ENCODE data around the gene ARHGDIA.

Gene ARHGDIA

GRCh38 chr17:81910840-81911276 is 39.7 kb upstream of the ARHGDIA start:
- Mint-ChIP-seq H3K9me3 (no peaks in the 10 kb centered on the region), H3K36me3 (ENCODE audit: low read depth) (peaks cover 34% of the 10 kb centered on the region), H3K4me3 (peak overlapping the region; percentile 87), H3K4me1 (ENCODE audit: low read depth) (peaks cover 13% of the 10 kb centered on the region), H3K27ac (peak overlapping the region; percentile 75), H3K27me3 (ENCODE audit: low read depth) (no peaks in the 10 kb centered on the region)
- DNase-seq (ENCODE audit: low spot score) = no peak

GRCh38 chr17:81909966-81910839 is 39.1 kb upstream of the ARHGDIA start:
- H3K36me3 Mint-ChIP-seq (ENCODE audit: low read depth) = peaks cover 30% of the 10 kb centered on the region

GRCh38 chr17:81909231-81909630 is 38.1 kb upstream of the ARHGDIA start:
- Mint-ChIP-seq H3K27me3 (ENCODE audit: low read depth) (no peaks in the 10 kb centered on the region), H3K27ac (no peak overlapping the region), H3K4me3 (peak overlapping the region; percentile 38), H3K36me3 (ENCODE audit: low read depth) (peaks cover 25% of the 10 kb centered on the region), H3K9me3 (no peaks in the 10 kb centered on the region), H3K4me1 (ENCODE audit: low read depth) (peaks cover 13% of the 10 kb centered on the region)
- no peak for DNase-seq (ENCODE audit: low spot score)

More at GRCh38 chr17:81909966-81910839, 39.1 kb upstream of the ARHGDIA start:
- Mint-ChIP-seq H3K27ac (peak overlapping the region; percentile 75), H3K4me3 (peak overlapping the region; percentile 87), H3K27me3 (ENCODE audit: low read depth) (no peaks in the 10 kb centered on the region), H3K9me3 (no peaks in the 10 kb centered on the region), H3K4me1 (ENCODE audit: low read depth) (peaks cover 13% of the 10 kb centered on the region)
- DNase-seq (ENCODE audit: low spot score) = no peak

GRCh38 chr17:81908793-81909192 is 37.7 kb upstream of the ARHGDIA start:
- Mint-ChIP-seq H3K4me3 (no peak overlapping the region), H3K4me1 (ENCODE audit: low read depth) (peaks cover 13% of the 10 kb centered on the region), H3K36me3 (ENCODE audit: low read depth) (peaks cover 24% of the 10 kb centered on the region), H3K27me3 (ENCODE audit: low read depth) (no peaks in the 10 kb centered on the region), H3K27ac (no peak overlapping the region), H3K9me3 (no peaks in the 10 kb centered on the region)
- DNase-seq (ENCODE audit: low spot score) = no peak

- H3K27me3 Mint-ChIP-seq (ENCODE audit: low read depth) = no peaks in the 10 kb centered on the region
- no peak for DNase-seq (ENCODE audit: low spot score)
- no peak overlapping the region for H3K4me3 Mint-ChIP-seq
- H3K27ac Mint-ChIP-seq = no peak overlapping the region
- peaks cover 8% of the 10 kb centered on the region for H3K4me1 Mint-ChIP-seq (ENCODE audit: low read depth)
- no peaks in the 10 kb centered on the region for H3K9me3 Mint-ChIP-seq
- peaks cover 15% of the 10 kb centered on the region for H3K36me3 Mint-ChIP-seq (ENCODE audit: low read depth)
Observed at GRCh38 chr17:81907219-81908145, 36.3 kb upstream of the ARHGDIA start.

GRCh38 chr17:81906476-81907218 is 35.5 kb upstream of the ARHGDIA start:
- no peaks in the 10 kb centered on the region for H3K9me3 Mint-ChIP-seq
- H3K36me3 Mint-ChIP-seq (ENCODE audit: low read depth) = peaks cover 9% of the 10 kb centered on the region
- no peak overlapping the region for H3K4me3 Mint-ChIP-seq
- no peaks in the 10 kb centered on the region for H3K27me3 Mint-ChIP-seq (ENCODE audit: low read depth)
- no peak for DNase-seq (ENCODE audit: low spot score)
- no peak overlapping the region for H3K27ac Mint-ChIP-seq
- H3K4me1 Mint-ChIP-seq (ENCODE audit: low read depth) = peaks cover 8% of the 10 kb centered on the region

- Mint-ChIP-seq H3K4me3 (no peak overlapping the region), H3K27me3 (ENCODE audit: low read depth) (peaks cover 4% of the 10 kb centered on the region), H3K36me3 (ENCODE audit: low read depth) (peaks cover 12% of the 10 kb centered on the region), H3K9me3 (no peaks in the 10 kb centered on the region), H3K4me1 (ENCODE audit: low read depth) (peaks cover 8% of the 10 kb centered on the region), H3K27ac (no peak overlapping the region)
- no peak for DNase-seq (ENCODE audit: low spot score)
Observed at GRCh38 chr17:81905993-81906392, 34.9 kb upstream of the ARHGDIA start.

- Mint-ChIP-seq H3K4me3 (no peak overlapping the region), H3K9me3 (no peaks in the 10 kb centered on the region), H3K27ac (no peak overlapping the region), H3K4me1 (ENCODE audit: low read depth) (peaks cover 10% of the 10 kb centered on the region), H3K27me3 (ENCODE audit: low read depth) (peaks cover 6% of the 10 kb centered on the region), H3K36me3 (ENCODE audit: low read depth) (peaks cover 17% of the 10 kb centered on the region)
- DNase-seq (ENCODE audit: low spot score) = no peak
Observed at GRCh38 chr17:81905424-81905875, 34.3 kb upstream of the ARHGDIA start.

GRCh38 chr17:81904600-81905423 is 33.7 kb upstream of the ARHGDIA start:
- H3K36me3 Mint-ChIP-seq (ENCODE audit: low read depth) = peaks cover 21% of the 10 kb centered on the region
- no peak for DNase-seq (ENCODE audit: low spot score)
- H3K27ac Mint-ChIP-seq = no peak overlapping the region
- peaks cover 6% of the 10 kb centered on the region for H3K4me1 Mint-ChIP-seq (ENCODE audit: low read depth)
- peaks cover 6% of the 10 kb centered on the region for H3K27me3 Mint-ChIP-seq (ENCODE audit: low read depth)
- no peaks in the 10 kb centered on the region for H3K9me3 Mint-ChIP-seq
- no peak overlapping the region for H3K4me3 Mint-ChIP-seq

- no peaks in the 10 kb centered on the region for H3K9me3 Mint-ChIP-seq
- H3K36me3 Mint-ChIP-seq (ENCODE audit: low read depth) = peaks cover 22% of the 10 kb centered on the region
- no peak for DNase-seq (ENCODE audit: low spot score)
- no peak overlapping the region for H3K4me3 Mint-ChIP-seq
- peaks cover 6% of the 10 kb centered on the region for H3K27me3 Mint-ChIP-seq (ENCODE audit: low read depth)
- H3K27ac Mint-ChIP-seq = no peak overlapping the region
- peaks cover 2% of the 10 kb centered on the region for H3K4me1 Mint-ChIP-seq (ENCODE audit: low read depth)
Observed at GRCh38 chr17:81903896-81904599, 32.9 kb upstream of the ARHGDIA start.

- H3K36me3 Mint-ChIP-seq (ENCODE audit: low read depth) = peaks cover 22% of the 10 kb centered on the region
- peaks cover 6% of the 10 kb centered on the region for H3K27me3 Mint-ChIP-seq (ENCODE audit: low read depth)
- H3K4me1 Mint-ChIP-seq (ENCODE audit: low read depth) = peaks cover 2% of the 10 kb centered on the region
- no peak for DNase-seq (ENCODE audit: low spot score)
- no peak overlapping the region for H3K4me3 Mint-ChIP-seq
- no peak overlapping the region for H3K27ac Mint-ChIP-seq
- H3K9me3 Mint-ChIP-seq = no peaks in the 10 kb centered on the region
Observed at GRCh38 chr17:81903415-81903831, 32.3 kb upstream of the ARHGDIA start.

- Mint-ChIP-seq H3K27ac (no peak overlapping the region), H3K4me3 (no peak overlapping the region), H3K4me1 (ENCODE audit: low read depth) (peaks cover 2% of the 10 kb centered on the region), H3K36me3 (ENCODE audit: low read depth) (peaks cover 22% of the 10 kb centered on the region), H3K9me3 (no peaks in the 10 kb centered on the region), H3K27me3 (ENCODE audit: low read depth) (peaks cover 6% of the 10 kb centered on the region)
- no peak for DNase-seq (ENCODE audit: low spot score)
Observed at GRCh38 chr17:81902653-81903414, 31.7 kb upstream of the ARHGDIA start.

Measured in T-helper 2 cell treated with Interferon-gamma antibody and Interleukin-4, amounts not matched to agents 5 μg/mL and 100 μg/mL, for 36 hours (primary cell).